K562 (cell line): Measurements from ENCODE around the gene IL27RA. TPM values are rescaled to one million over a fixed set of nuclear protein-coding genes. Genes with fewer than 3 reads are reported as not detected.
A peak's percentile ranks its signal among the peaks of the same experiment; 100 is the strongest.

ENCODE experiments used
- DNMT1 ChIP-seq: fragments of 450-650 bp; IDR thresholded peaks from 2 replicates; pipeline ENCODE4 v1.6.1; 2016; ENCODE audit warnings: antibody characterized with exemption, mild to moderate bottlenecking
- E2F8 ChIP-seq: fragments of 450-650 bp; IDR thresholded peaks from 2 replicates; pipeline ENCODE4 v1.7.1; 2018; ENCODE audit warnings: mild to moderate bottlenecking, low read depth; ENCODE audit not compliant: partially characterized antibody
- FOXK1 ChIP-seq: sonication (generic); formaldehyde crosslinking; IDR thresholded peaks from 2 replicates; pipeline ENCODE4 v1.8.0; 2022; ENCODE audit warnings: missing genetic modification reagents, mild to moderate bottlenecking, borderline replicate concordance
- HNRNPK ChIP-seq: fragments of 200-400 bp; formaldehyde crosslinking; IDR thresholded peaks from one replicate; pipeline ENCODE4 v1.6.1; 2018; ENCODE audit warnings: mild to moderate bottlenecking, low read depth, low read length; ENCODE audit not compliant: poor library complexity, severe bottlenecking
- MLX ChIP-seq, 2 experiments: fragments of 450-650 bp in 1 of 2; sonication (generic) in 1 of 2; formaldehyde crosslinking; conservative IDR thresholded peaks; 2 replicates each; pipeline versions ENCODE4 v1.4.0 to v1.8.1; 2020 to 2022; ENCODE audit warnings: mild to moderate bottlenecking in 1 of 2, missing genetic modification reagents in 1 of 2
- MTF1 ChIP-seq: fragments of 250-450 bp; sonication (Bioruptor Pico); IDR thresholded peaks from 2 replicates; pipeline ENCODE4 v1.9.0; 2021; ENCODE audit warnings: moderate library complexity, mild to moderate bottlenecking, inconsistent platforms, borderline replicate concordance
- NR2C1 ChIP-seq, 2 experiments: fragments of 450-650 bp; IDR thresholded peaks; 2 replicates each; pipeline ENCODE4 v1.6.1; 2017; ENCODE audit warnings: mild to moderate bottlenecking in 2 of 2, antibody characterized with exemption in 1 of 2, inconsistent platforms in 1 of 2, missing compliant biosample characterization in 1 of 2, missing genetic modification characterization in 1 of 2
- SIX5 ChIP-seq, 2 experiments: IDR thresholded peaks; 2 replicates each; pipeline ENCODE4 v1.6.1; 2011; ENCODE audit warnings: low read length in 2 of 2, borderline replicate concordance in 1 of 2, low read depth in 1 of 2, mild to moderate bottlenecking in 1 of 2, moderate library complexity in 1 of 2; ENCODE audit not compliant: insufficient read depth in 1 of 2
- TBL1XR1 ChIP-seq, 2 experiments: IDR thresholded peaks; 2 replicates each; pipeline ENCODE4 v1.6.1; 2012; ENCODE audit warnings: improper control_type of control experiment in 2 of 2, low read length in 2 of 2, mild to moderate bottlenecking in 1 of 2
- TRIM24 ChIP-seq, 2 experiments: fragments of 450-650 bp; IDR thresholded peaks; 2 replicates each; pipeline ENCODE4 v1.6.1; 2016
- ZFX ChIP-seq: sonication (generic); formaldehyde crosslinking; IDR thresholded peaks from 2 replicates; pipeline ENCODE4 v1.8.0; 2022; ENCODE audit warnings: mild to moderate bottlenecking, missing genetic modification reagents, moderate library complexity
- ZNF586 ChIP-seq: fragments of 450-650 bp; formaldehyde crosslinking; conservative IDR thresholded peaks from 2 replicates; pipeline ENCODE4 v1.4.0; 2020; ENCODE audit warnings: mild to moderate bottlenecking, moderate library complexity
- ZSCAN29 ChIP-seq: fragments of 450-650 bp; IDR thresholded peaks from 2 replicates; pipeline ENCODE4 v1.6.1; 2017
- polyA plus RNA-seq, 8 experiments: library from polyadenylated mRNA; depleted of rRNA in 4 of 8; stranded (reverse) in 5 of 8; unstranded in 3 of 8; fragments of >200 nt; fragmentation: Nextera tagmentation in 2 of 8; fragmentation: Illumina TruSeq in 1 of 8; extraction: Ambion mirVana in 2 of 8; extraction: Trizol in 1 of 8; gene quantifications; 2 replicates each; pipeline versions ENCODE4 v1.2.1 to v1.2.3, GENCODE V29; 2011 to 2014; ENCODE audit warnings: inconsistent platforms in 1 of 8, missing spikeins in 1 of 8
- total RNA-seq, 7 experiments: library from RNA; depleted of rRNA in 6 of 7; stranded (reverse); fragments of >200 nt in 6 of 7; fragmentation: Illumina TruSeq in 2 of 7; extraction: Trizol in 2 of 7; gene quantifications; 2 replicates each; pipeline versions ENCODE4 v1.2.1 to v1.2.3, GENCODE V29; 2011 to 2021; ENCODE audit warnings: low replicate concordance in 1 of 7
- TF ChIP-seq, protein P1 (sequence below): sonication (generic); formaldehyde crosslinking; IDR thresholded peaks from 2 replicates; pipeline ENCODE4 v1.8.0; 2023; ENCODE audit warnings: mild to moderate bottlenecking, missing genetic modification reagents
- TF ChIP-seq, protein P2 (sequence below): fragments of 450-650 bp; IDR thresholded peaks from 2 replicates; pipeline ENCODE4 v1.6.1; 2017; ENCODE audit warnings: antibody characterized with exemption, mild to moderate bottlenecking

Gene IL27RA
- total and polyA plus RNA-seq, 9 of the 15 experiments (the other 6 are each of a cell fraction or from before 2014, with no cell fraction given) = 1.9 to 15.9 (median 12.0) TPM

GRCh38 chr19:14091081-14091812, 59.7 kb downstream of the IL27RA start (continued):
- TF ChIP-seq E2F8 (peak; percentile 51), NR2C1 (IDR thresholded peaks at IDR 0.05) (peak; percentile 90), NR2C1 (tag; IDR thresholded peaks at IDR 0.05) (peak; percentile 93), ZNF586 (no peak), TRIM24 (IDR thresholded peaks at IDR 0.05) (0 out of 4 replicates have a peak, but pooled peaks of 1 of the 2 experiments have one; percentile 28), TBL1XR1 (IDR thresholded peaks at IDR 0.05; ENCODE audit: low read length in 2 of 2) (peak; percentile 4 to 16; a peak in 2 of 4 replicates), MTF1 (CRISPR knock-in tag) (no peak), ZFX (CRISPR knock-in tag) (peak; percentile 69), HNRNPK (peak; percentile 90), DNMT1 (no peak), MLX (CRISPR knock-in tag; conservative IDR thresholded peaks at IDR 0.05) (no peak), ZSCAN29 (no peak), FOXK1 (no peak), SIX5 (IDR thresholded peaks at IDR 0.05; ENCODE audit: borderline replicate concordance in 1 of 2, insufficient read depth in 1 of 2, low read depth in 1 of 2, low read length in 2 of 2) (no peak)
- TF ChIP-seq, protein P1, sequence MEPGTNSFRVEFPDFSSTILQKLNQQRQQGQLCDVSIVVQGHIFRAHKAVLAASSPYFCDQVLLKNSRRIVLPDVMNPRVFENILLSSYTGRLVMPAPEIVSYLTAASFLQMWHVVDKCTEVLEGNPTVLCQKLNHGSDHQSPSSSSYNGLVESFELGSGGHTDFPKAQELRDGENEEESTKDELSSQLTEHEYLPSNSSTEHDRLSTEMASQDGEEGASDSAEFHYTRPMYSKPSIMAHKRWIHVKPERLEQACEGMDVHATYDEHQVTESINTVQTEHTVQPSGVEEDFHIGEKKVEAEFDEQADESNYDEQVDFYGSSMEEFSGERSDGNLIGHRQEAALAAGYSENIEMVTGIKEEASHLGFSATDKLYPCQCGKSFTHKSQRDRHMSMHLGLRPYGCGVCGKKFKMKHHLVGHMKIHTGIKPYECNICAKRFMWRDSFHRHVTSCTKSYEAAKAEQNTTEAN = no peak
- TF ChIP-seq, protein P2, sequence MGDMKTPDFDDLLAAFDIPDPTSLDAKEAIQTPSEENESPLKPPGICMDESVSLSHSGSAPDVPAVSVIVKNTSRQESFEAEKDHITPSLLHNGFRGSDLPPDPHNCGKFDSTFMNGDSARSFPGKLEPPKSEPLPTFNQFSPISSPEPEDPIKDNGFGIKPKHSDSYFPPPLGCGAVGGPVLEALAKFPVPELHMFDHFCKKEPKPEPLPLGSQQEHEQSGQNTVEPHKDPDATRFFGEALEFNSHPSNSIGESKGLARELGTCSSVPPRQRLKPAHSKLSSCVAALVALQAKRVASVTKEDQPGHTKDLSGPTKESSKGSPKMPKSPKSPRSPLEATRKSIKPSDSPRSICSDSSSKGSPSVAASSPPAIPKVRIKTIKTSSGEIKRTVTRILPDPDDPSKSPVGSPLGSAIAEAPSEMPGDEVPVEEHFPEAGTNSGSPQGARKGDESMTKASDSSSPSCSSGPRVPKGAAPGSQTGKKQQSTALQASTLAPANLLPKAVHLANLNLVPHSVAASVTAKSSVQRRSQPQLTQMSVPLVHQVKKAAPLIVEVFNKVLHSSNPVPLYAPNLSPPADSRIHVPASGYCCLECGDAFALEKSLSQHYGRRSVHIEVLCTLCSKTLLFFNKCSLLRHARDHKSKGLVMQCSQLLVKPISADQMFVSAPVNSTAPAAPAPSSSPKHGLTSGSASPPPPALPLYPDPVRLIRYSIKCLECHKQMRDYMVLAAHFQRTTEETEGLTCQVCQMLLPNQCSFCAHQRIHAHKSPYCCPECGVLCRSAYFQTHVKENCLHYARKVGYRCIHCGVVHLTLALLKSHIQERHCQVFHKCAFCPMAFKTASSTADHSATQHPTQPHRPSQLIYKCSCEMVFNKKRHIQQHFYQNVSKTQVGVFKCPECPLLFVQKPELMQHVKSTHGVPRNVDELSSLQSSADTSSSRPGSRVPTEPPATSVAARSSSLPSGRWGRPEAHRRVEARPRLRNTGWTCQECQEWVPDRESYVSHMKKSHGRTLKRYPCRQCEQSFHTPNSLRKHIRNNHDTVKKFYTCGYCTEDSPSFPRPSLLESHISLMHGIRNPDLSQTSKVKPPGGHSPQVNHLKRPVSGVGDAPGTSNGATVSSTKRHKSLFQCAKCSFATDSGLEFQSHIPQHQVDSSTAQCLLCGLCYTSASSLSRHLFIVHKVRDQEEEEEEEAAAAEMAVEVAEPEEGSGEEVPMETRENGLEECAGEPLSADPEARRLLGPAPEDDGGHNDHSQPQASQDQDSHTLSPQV = peak; percentile 25; the same call in 1 of the 2 replicates
